ENCODE measurements around the gene IL13RA2.

GRCh38 chrX:115036029-115036428 is 18.6 kb upstream of the IL13RA2 start:
- no peak for TF ChIP-seq CTCF (IDR thresholded peaks at IDR 0.05 in 8 of 11, conservative IDR thresholded peaks at IDR 0.05 in 3 of 11)
- TF ChIP-seq POLR2A (IDR thresholded peaks at IDR 0.05), result no peak
- TF ChIP-seq POLR2AphosphoS5 (IDR thresholded peaks at IDR 0.05), result no peak
